ENCODE data around the gene MTHFS. TPM values are rescaled to one million over a fixed set of nuclear protein-coding genes. Genes with fewer than 3 reads are reported as not detected.

Gene MTHFS
- total RNA-seq, 1 experiment from 2014 or later: 66.7 TPM

DNA sequence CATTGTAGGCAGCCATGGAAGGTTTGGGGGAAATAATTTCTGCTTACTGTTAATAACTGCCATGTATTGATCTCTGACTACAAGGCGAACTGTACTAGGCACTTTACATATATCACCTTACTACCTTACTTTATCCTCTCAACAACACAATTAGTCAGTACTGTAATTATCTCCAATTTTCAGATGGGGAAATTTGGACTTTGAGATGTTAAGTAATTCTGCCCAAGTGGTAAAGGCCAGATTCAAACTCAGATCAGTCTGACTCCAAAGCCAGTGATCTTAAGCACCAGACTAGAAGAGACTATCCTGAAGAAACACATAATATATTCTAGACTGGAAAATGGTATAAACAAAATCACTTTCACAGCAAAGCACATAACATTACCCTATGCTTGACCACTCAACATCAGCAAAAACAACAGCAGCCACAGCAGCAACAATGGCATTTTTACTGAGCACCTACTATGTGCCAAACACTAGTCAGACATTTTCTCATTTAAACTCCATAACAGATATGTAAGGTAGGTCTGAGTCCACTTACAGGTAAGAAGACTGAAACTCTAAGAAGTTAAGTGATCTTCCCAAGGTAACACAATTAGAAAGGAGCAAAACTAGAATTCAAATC, 13.1 kb downstream of the MTHFS start:
- TF ChIP-seq CTCF (IDR thresholded peaks at IDR 0.05; ENCODE audit: unreplicated experiment): no peak
- CTCF ChIA-PET: no interaction called here
- peaks cover 11% of the 10 kb centered on the region for H3K4me1 Mint-ChIP-seq (ENCODE audit: low read depth, unreplicated experiment)
- peaks cover 5% of the 10 kb centered on the region for H3K9me3 Mint-ChIP-seq (ENCODE audit: low read depth, unreplicated experiment)
- BruUV-seq (replicated peaks): no TSS peak
- H3K4me3 Mint-ChIP-seq (ENCODE audit: low read depth, unreplicated experiment): no peak overlapping the region
- no peaks in the 10 kb centered on the region for H3K27me3 Mint-ChIP-seq (ENCODE audit: unreplicated experiment)
- H3K27ac Mint-ChIP-seq (ENCODE audit: unreplicated experiment): no peak overlapping the region
- intact Hi-C loops (cut with micrococcal nuclease; ENCODE audit: unreplicated experiment): no loop called here
- peaks cover 23% of the 10 kb centered on the region for H3K36me3 Mint-ChIP-seq (ENCODE audit: insufficient read depth, unreplicated experiment)
- no peak for DNase-seq

DNA sequence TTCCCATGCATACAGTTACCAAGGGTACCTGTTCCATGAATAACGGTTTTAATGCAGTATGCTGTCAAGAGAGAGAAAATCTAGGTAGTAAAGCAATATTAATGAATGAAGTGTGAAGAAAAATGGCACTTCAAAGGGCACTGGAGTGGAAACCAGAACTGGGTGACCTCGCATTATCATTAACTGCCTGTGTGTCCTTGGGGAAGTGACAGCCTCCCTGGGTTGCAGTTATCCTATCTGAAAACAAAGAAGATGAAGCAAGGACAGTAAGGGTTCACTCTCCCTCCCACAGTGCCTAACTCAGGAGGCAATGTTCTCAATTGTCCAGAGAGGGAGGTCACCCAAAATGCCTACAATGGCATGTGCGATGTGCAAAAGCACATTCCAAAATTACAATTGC, 15.1 kb downstream of the MTHFS start:
- Mint-ChIP-seq H3K36me3 (ENCODE audit: insufficient read depth, unreplicated experiment) (peaks cover 43% of the 10 kb centered on the region), H3K9me3 (ENCODE audit: low read depth, unreplicated experiment) (peaks cover 13% of the 10 kb centered on the region), H3K4me3 (ENCODE audit: low read depth, unreplicated experiment) (no peak overlapping the region), H3K27ac (ENCODE audit: unreplicated experiment) (no peak overlapping the region), H3K27me3 (ENCODE audit: unreplicated experiment) (no peaks in the 10 kb centered on the region), H3K4me1 (ENCODE audit: low read depth, unreplicated experiment) (no peaks in the 10 kb centered on the region)
- intact Hi-C loops (cut with micrococcal nuclease; ENCODE audit: unreplicated experiment): no loop called here
- TF ChIP-seq CTCF (IDR thresholded peaks at IDR 0.05; ENCODE audit: unreplicated experiment): no peak
- BruUV-seq (replicated peaks): no TSS peak
- CTCF ChIA-PET: interaction anchor here (0.6 kb wide), 1 partner anchor 772 kb away, joined by 4 read pairs; no protein-coding TSS in a partner anchor
- DNase-seq: no peak

DNA sequence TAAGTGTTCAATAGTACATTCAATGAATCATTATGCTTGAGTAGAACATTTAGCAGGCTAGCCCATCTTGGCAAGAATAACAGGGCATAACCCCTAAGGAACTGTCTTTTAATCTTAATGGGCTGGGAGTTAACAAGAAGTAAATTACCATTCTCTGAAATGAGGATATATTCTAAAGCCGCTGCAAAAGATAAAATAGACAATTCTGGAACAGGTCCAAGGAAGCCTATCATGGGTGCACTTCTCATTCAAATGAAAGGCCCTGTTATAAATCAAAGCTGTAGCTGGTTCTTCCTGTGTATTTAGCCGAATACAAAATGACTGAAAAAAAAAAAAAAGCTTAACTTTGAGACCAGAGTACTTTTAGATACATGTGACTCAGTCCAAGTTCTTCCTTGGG, 15.6 kb downstream of the MTHFS start:
- no peak overlapping the region for H3K4me3 Mint-ChIP-seq (ENCODE audit: low read depth, unreplicated experiment)
- TF ChIP-seq CTCF (IDR thresholded peaks at IDR 0.05; ENCODE audit: unreplicated experiment): no peak
- BruUV-seq (replicated peaks): no TSS peak
- H3K4me1 Mint-ChIP-seq (ENCODE audit: low read depth, unreplicated experiment): no peaks in the 10 kb centered on the region
- no peak for DNase-seq
- no peaks in the 10 kb centered on the region for H3K27me3 Mint-ChIP-seq (ENCODE audit: unreplicated experiment)
- peaks cover 47% of the 10 kb centered on the region for H3K36me3 Mint-ChIP-seq (ENCODE audit: insufficient read depth, unreplicated experiment)
- intact Hi-C loops (cut with micrococcal nuclease; ENCODE audit: unreplicated experiment): no loop called here
- CTCF ChIA-PET: interaction anchor here (0.6 kb wide), 1 partner anchor 773 kb away, joined by 4 read pairs; no protein-coding TSS in a partner anchor
- H3K27ac Mint-ChIP-seq (ENCODE audit: unreplicated experiment): no peak overlapping the region
- peaks cover 13% of the 10 kb centered on the region for H3K9me3 Mint-ChIP-seq (ENCODE audit: low read depth, unreplicated experiment)

DNA sequence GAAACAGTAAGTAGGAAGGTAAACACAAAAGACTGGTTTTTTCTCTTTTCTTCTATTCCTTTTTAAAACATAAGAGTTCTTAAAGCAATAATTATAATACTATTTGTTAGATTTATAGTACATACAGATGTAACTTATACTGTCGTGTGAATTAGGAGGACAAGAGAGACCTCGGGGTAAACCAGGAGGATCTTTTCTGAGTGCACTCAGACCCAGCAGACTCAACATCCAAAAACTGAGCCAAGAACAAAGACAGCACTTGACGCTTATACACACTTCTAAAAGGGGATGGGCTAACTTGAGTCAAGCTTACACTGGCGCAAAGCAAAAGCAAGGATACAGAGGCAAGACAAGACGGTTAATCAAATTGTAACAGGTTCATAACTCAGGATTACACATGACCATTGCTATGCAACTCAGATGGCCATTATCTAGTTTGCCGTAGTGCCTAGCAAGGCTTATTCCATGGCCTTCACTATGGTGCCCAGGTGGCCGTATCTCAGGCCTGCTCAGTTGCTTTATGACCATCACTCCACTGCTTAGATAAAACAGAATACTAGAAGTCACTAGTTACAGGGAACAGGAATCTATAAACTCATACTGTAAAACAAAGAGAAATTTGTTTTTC, 18.6 kb downstream of the MTHFS start:
- H3K27me3 Mint-ChIP-seq (ENCODE audit: unreplicated experiment): no peaks in the 10 kb centered on the region
- peaks cover 30% of the 10 kb centered on the region for H3K4me1 Mint-ChIP-seq (ENCODE audit: low read depth, unreplicated experiment)
- intact Hi-C loops (cut with micrococcal nuclease; ENCODE audit: unreplicated experiment): no loop called here
- H3K9me3 Mint-ChIP-seq (ENCODE audit: low read depth, unreplicated experiment): peaks cover 19% of the 10 kb centered on the region
- no TSS peak for BruUV-seq (replicated peaks)
- no peak overlapping the region for H3K4me3 Mint-ChIP-seq (ENCODE audit: low read depth, unreplicated experiment)
- H3K27ac Mint-ChIP-seq (ENCODE audit: unreplicated experiment): no peak overlapping the region
- no peak for TF ChIP-seq CTCF (IDR thresholded peaks at IDR 0.05; ENCODE audit: unreplicated experiment)
- CTCF ChIA-PET: no interaction called here
- DNase-seq: no peak
- H3K36me3 Mint-ChIP-seq (ENCODE audit: insufficient read depth, unreplicated experiment): peaks cover 74% of the 10 kb centered on the region

Data from Calu3 (cell line).